Measurements from ENCODE around the gene FYN. TPM values are rescaled to one million over a fixed set of nuclear protein-coding genes. Genes with fewer than 3 reads are reported as not detected.

The FYN gene
- total and polyA plus RNA-seq, 2 of the 8 experiments (the other 6 are each of a cell fraction or from before 2014, with no cell fraction given), result 46.8 to 97.2 TPM

DNA sequence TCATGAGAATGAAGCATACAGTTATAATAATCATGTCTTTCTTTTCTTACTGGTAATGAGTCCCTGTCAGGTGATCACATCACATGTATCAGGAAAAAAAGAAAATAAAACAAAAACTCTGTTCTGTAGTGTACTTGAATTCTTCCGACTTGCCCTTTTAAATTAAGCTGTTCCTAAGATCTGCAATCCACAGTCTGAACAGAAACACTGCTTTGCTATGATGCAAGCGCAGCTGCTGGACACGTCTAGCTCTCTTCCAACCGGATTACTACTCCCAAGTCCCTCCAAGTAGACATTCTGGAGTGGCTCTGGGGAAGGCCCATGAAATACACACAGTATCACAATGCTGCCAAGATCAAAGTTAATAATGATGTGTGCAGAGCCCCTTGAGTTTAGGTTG is 83.7 kb downstream of the FYN start (continued):
- TF ChIP-seq CHD7 (IDR thresholded peaks at IDR 0.05; ENCODE audit: insufficient replicate concordance, low read length), result no peak
- TF ChIP-seq ATF2 (IDR thresholded peaks at IDR 0.05; ENCODE audit: low read length), result no peak
- TF ChIP-seq RBBP5 (IDR thresholded peaks at IDR 0.05; ENCODE audit: borderline replicate concordance, low read depth, low read length), result no peak
- TF ChIP-seq EZH2 (IDR thresholded peaks at IDR 0.05; ENCODE audit: low read depth, low read length, severe bottlenecking), result no peak
- TF ChIP-seq, protein P1, sequence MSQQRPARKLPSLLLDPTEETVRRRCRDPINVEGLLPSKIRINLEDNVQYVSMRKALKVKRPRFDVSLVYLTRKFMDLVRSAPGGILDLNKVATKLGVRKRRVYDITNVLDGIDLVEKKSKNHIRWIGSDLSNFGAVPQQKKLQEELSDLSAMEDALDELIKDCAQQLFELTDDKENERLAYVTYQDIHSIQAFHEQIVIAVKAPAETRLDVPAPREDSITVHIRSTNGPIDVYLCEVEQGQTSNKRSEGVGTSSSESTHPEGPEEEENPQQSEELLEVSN (IDR thresholded peaks at IDR 0.05), result no peak
- no peak for TF ChIP-seq CTCF (IDR thresholded peaks at IDR 0.05; ENCODE audit: control extremely low read depth in 1 of 3, insufficient read depth in 1 of 3, low read depth in 1 of 3, low read length in 3 of 3)
